SU-DHL-6 (cell line): ENCODE measurements around the gene MERTK.

Experiments used
- H2AFZ ChIP-seq: fragments of 200-600 bp; sonication (generic); 2 replicates; pipeline ENCODE4 v1.6.1; 2014; ENCODE audit warnings: low read depth, mild to moderate bottlenecking, moderate library complexity, mixed read lengths, antibody characterized with exemption, low read length; ENCODE audit not compliant: severe bottlenecking
- H3F3A ChIP-seq: fragments of 200-600 bp; shearing (Covaris generic); 2 replicates; pipeline ENCODE4 v1.6.0; 2016; ENCODE audit warnings: antibody characterized with exemption, mild to moderate bottlenecking; ENCODE audit not compliant: insufficient read depth
- H3K27ac ChIP-seq: fragments of 200-600 bp; sonication (generic); 2 replicates; pipeline ENCODE4 v1.5.1; 2016; ENCODE audit warnings: low read depth, mild to moderate bottlenecking, low read length, moderate library complexity, mixed read lengths
- H3K27me3 ChIP-seq: fragments of 200-600 bp; sonication (generic), shearing (Covaris generic); 2 replicates; pipeline ENCODE4 v1.6.0; 2014; ENCODE audit warnings: mild to moderate bottlenecking, low read length
- H3K36me3 ChIP-seq: fragments of 200-600 bp; sonication (generic); 2 replicates; pipeline ENCODE4 v1.6.1; 2014; ENCODE audit warnings: mild to moderate bottlenecking, low read length, mixed read lengths
- H3K4me2 ChIP-seq: fragments of 300-600, 200-600 bp; shearing (Covaris generic), sonication (generic); 2 replicates; pipeline ENCODE4 v1.6.0; 2014; ENCODE audit warnings: low read length, low read depth, mild to moderate bottlenecking; ENCODE audit not compliant: poor library complexity, severe bottlenecking
- H3K4me3 ChIP-seq: fragments of 200-600 bp; sonication (generic); 2 replicates; pipeline ENCODE4 v1.5.1; 2014; ENCODE audit warnings: antibody characterized with exemption, low read length, mild to moderate bottlenecking, mixed read lengths; ENCODE audit not compliant: insufficient read depth, poor library complexity, severe bottlenecking
- H3K79me2 ChIP-seq: fragments of 200-600 bp; sonication (generic); 2 replicates; pipeline ENCODE4 v1.6.1; 2014; ENCODE audit warnings: mild to moderate bottlenecking, low read length, moderate library complexity; ENCODE audit not compliant: insufficient read depth
- H3K9ac ChIP-seq: fragments of 200-600 bp; sonication (generic); 2 replicates; pipeline ENCODE4 v1.7.0; 2014; ENCODE audit warnings: mild to moderate bottlenecking, low read length
- H3K9me2 ChIP-seq: fragments of 200-600 bp; sonication (generic); replicated peaks from 2 replicates; pipeline ENCODE4 v1.6.1; 2014; ENCODE audit warnings: low read length; ENCODE audit not compliant: insufficient read depth
- H3K9me3 ChIP-seq: fragments of 200-600 bp; sonication (generic); 2 replicates; pipeline ENCODE4 v1.6.1; 2014; ENCODE audit warnings: low read length, mixed read lengths; ENCODE audit not compliant: insufficient read depth
- H4K20me1 ChIP-seq: fragments of 200-600 bp; sonication (generic); 2 replicates; pipeline ENCODE4 v1.6.1; 2014; ENCODE audit warnings: low read depth, mild to moderate bottlenecking, antibody characterized with exemption, low read length, moderate library complexity, mixed read lengths
- EZH2phosphoT487 ChIP-seq: fragments of 200-600 bp; sonication (generic), shearing (Covaris generic); conservative IDR thresholded peaks from 2 replicates; pipeline ENCODE4 v1.6.1; 2018; ENCODE audit warnings: mild to moderate bottlenecking, antibody characterized with exemption, low read length, moderate library complexity, mixed read lengths
- TF ChIP-seq, protein P1 (sequence below): fragments of 200-600 bp; sonication (generic); IDR thresholded peaks from one replicate; pipeline ENCODE4 v1.5.1; 2017; ENCODE audit warnings: antibody characterized with exemption, mild to moderate bottlenecking, low read length, moderate library complexity; ENCODE audit not compliant: insufficient read depth, poor library complexity, severe bottlenecking

The MERTK gene

DNA sequence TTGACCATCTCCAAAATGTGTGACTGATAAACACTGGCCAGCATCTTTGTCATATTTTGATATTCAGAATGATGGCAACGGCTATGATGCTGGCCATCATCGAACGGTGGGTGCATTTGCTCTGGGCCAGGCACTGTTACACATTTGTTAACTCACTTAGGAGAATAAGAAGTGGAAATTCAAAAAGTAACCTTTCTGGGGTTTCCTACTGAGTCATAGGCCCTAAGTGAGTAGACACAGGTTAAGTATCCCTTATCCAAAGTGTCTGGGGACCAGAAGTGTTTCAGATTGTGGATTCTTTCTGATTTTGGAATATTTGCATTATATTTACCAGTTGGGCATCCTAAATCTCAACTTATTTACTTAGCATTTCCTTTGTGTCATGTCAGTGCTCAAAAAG lies 92.0 kb downstream of the MERTK start:
- Histone ChIP-seq H2AFZ (no peak overlapping the region), H3K79me2 (no peaks in the 10 kb centered on the region), H3K4me3 (no peak overlapping the region), H3K36me3 (no peaks in the 10 kb centered on the region), H3K9me2 (no peaks in the 10 kb centered on the region), H3K4me2 (no peak overlapping the region), H3K27ac (no peak overlapping the region), H3K9me3 (no peaks in the 10 kb centered on the region), H3K9ac (no peak overlapping the region), H4K20me1 (no peaks in the 10 kb centered on the region), H3K27me3 (no peaks in the 10 kb centered on the region), H3F3A (no peaks in the 10 kb centered on the region)
- TF ChIP-seq EZH2phosphoT487, result no peak
- TF ChIP-seq, protein P1, sequence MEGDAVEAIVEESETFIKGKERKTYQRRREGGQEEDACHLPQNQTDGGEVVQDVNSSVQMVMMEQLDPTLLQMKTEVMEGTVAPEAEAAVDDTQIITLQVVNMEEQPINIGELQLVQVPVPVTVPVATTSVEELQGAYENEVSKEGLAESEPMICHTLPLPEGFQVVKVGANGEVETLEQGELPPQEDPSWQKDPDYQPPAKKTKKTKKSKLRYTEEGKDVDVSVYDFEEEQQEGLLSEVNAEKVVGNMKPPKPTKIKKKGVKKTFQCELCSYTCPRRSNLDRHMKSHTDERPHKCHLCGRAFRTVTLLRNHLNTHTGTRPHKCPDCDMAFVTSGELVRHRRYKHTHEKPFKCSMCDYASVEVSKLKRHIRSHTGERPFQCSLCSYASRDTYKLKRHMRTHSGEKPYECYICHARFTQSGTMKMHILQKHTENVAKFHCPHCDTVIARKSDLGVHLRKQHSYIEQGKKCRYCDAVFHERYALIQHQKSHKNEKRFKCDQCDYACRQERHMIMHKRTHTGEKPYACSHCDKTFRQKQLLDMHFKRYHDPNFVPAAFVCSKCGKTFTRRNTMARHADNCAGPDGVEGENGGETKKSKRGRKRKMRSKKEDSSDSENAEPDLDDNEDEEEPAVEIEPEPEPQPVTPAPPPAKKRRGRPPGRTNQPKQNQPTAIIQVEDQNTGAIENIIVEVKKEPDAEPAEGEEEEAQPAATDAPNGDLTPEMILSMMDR, result no peak

DNA sequence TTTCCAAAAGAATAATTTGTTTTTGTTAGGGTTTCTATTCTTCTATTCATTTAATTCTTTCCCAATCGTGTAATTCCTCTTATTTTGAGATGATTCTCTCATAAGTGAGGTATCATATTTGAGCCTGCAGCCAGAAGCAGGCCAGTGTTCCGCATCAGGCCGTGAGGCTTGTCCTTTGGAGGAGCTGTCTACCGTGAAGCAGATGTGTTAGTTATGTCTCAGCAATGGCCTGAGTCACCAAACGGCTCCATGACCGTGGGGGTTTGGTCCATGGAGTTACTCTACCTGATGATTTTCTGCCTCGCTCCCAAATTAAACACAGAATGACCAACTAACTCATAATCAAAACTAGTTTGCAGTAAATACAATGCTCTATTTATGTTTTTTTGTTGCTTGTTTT lies 92.4 kb downstream of the MERTK start:
- Histone ChIP-seq H3K9me2 (no peaks in the 10 kb centered on the region), H3K9ac (no peak overlapping the region), H3K36me3 (no peaks in the 10 kb centered on the region), H3K9me3 (no peaks in the 10 kb centered on the region), H4K20me1 (no peaks in the 10 kb centered on the region), H3K27ac (no peak overlapping the region), H3F3A (no peaks in the 10 kb centered on the region), H3K79me2 (no peaks in the 10 kb centered on the region), H2AFZ (no peak overlapping the region), H3K4me3 (no peak overlapping the region), H3K27me3 (no peaks in the 10 kb centered on the region), H3K4me2 (no peak overlapping the region)
- TF ChIP-seq, protein P1, result no peak
- no peak for TF ChIP-seq EZH2phosphoT487

DNA sequence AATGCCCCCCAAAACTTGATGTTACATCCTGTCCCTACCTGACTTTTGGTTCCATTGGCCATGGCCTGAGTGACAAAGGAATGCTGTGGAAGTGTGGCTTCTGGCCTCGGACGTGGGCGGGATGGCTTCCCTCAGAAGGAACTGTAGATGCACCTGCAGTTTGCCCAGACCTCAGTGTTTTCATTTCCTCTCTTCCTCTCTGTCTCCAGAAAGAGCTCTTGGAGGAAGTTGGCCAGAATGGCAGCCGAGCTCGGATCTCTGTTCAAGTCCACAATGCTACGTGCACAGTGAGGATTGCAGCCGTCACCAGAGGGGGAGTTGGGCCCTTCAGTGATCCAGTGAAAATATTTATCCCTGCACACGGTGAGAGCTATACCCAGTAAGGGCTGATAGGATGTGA lies 95.6 kb downstream of the MERTK start:
- H3K79me2 ChIP-seq, result no peaks in the 10 kb centered on the region
- H3F3A ChIP-seq, result no peaks in the 10 kb centered on the region
- no peak overlapping the region for H3K27ac ChIP-seq
- no peak overlapping the region for H2AFZ ChIP-seq
- H4K20me1 ChIP-seq, result no peaks in the 10 kb centered on the region
- TF ChIP-seq, protein P1, result no peak
- TF ChIP-seq EZH2phosphoT487, result no peak
- H3K9me2 ChIP-seq, result no peaks in the 10 kb centered on the region
- no peak overlapping the region for H3K4me3 ChIP-seq
- H3K36me3 ChIP-seq, result no peaks in the 10 kb centered on the region
- H3K9me3 ChIP-seq, result no peaks in the 10 kb centered on the region
- no peak overlapping the region for H3K9ac ChIP-seq
- H3K4me2 ChIP-seq, result no peak overlapping the region
- no peaks in the 10 kb centered on the region for H3K27me3 ChIP-seq

DNA sequence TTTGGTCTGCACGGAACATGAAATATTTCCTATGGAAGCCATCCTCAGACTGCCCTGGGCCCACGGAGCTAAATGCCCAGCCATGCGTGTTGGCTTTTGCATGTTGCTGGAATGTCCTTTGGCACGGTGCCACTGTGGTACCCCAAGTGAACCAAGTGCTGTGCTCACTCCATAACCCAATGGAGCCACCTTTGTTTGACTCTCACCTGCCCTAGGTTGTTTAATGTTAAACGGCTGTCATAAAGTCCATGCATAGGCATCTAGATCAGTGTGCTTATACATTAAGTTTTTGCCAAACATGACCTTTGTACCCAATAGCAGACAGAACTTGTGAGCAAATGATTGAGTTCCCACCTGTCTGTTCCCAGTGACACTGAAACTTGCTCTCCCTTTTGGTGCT lies 96.7 kb downstream of the MERTK start:
- H3K79me2 ChIP-seq, result no peaks in the 10 kb centered on the region
- TF ChIP-seq EZH2phosphoT487, result no peak
- TF ChIP-seq, protein P1, result no peak

More for the DNA sequence above, 96.7 kb downstream of the MERTK start:
- Histone ChIP-seq H4K20me1 (no peaks in the 10 kb centered on the region), H3K9me2 (no peaks in the 10 kb centered on the region), H3K9me3 (no peaks in the 10 kb centered on the region), H2AFZ (no peak overlapping the region), H3K27me3 (no peaks in the 10 kb centered on the region), H3K4me2 (no peak overlapping the region), H3K36me3 (no peaks in the 10 kb centered on the region), H3K27ac (no peak overlapping the region), H3F3A (no peaks in the 10 kb centered on the region), H3K4me3 (no peak overlapping the region), H3K9ac (no peak overlapping the region)
